ENCODE data around the gene ACVR1B. TPM values are rescaled to one million over a fixed set of nuclear protein-coding genes. Genes with fewer than 3 reads are reported as not detected.

ACVR1B gene
- total and polyA plus RNA-seq, 2 of the 8 experiments (the other 6 are each of a cell fraction or from before 2014, with no cell fraction given) = 16.0 to 19.2 TPM

DNA sequence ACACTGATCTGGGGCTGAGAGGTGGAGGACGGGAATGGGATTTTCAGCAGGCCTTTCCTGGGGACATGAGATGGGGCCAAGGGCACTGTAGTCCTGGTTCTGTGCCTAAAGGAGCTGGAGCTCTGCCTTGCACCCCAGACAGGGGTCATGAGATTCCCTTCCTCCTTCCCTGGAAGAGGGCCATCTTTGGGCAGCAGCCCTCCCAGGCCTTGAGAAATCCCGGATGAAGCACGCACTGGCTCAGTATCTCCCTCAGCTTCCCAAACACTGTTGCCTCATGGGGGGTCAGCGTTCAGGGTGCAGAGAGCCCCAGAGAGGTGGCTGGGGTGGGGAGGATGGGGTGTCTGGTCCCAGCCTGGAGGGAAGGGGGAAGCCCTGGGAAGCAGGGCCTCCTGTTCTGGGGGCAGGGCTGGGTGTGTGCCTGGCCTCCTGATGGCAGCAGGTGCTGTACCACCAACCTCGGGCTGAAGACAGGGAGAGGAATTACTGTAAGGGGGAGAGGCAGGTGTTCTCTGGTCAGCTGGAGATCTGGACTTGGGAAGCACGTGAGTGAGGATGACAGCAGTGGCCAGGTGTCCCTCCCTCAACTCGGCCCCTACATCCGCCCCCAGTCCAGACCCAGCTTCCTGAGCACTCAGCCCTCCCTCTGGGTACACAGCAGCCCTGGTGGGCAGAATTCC is 91.3 kb downstream of the ACVR1B start:
- no peaks in the 10 kb centered on the region for H3K9me3 ChIP-seq (ENCODE audit: insufficient read depth in 2 of 2, low read depth in 1 of 2, low read length in 1 of 2)
- H3K27ac ChIP-seq (ENCODE audit: low read depth, low read length) = no peak overlapping the region
- POLR2A ChIA-PET (ENCODE audit: partially characterized antibody) = interaction anchor here (0.7 to 2.4 kb wide), 4 partner anchors 9 to 797 kb away, joined by 3 to 11 read pairs (median 6); partner anchors contain the start of gene ATG101
- no peak overlapping the region for H4K91ac ChIP-seq (replicated peaks; ENCODE audit: insufficient read length, low read length)
- H3K23ac ChIP-seq (ENCODE audit: insufficient read length) = no peak overlapping the region
- H2AK5ac ChIP-seq (ENCODE audit: low read depth, low read length) = no peak overlapping the region
- no peak overlapping the region for H3K4me2 ChIP-seq (ENCODE audit: insufficient read depth in 1 of 2, low read depth in 2 of 2, low read length in 2 of 2)
- H2BK15ac ChIP-seq (ENCODE audit: low read length) = no peak overlapping the region
- no peak overlapping the region for H3K14ac ChIP-seq (ENCODE audit: insufficient read length)
- no peak overlapping the region for H3K4me3 ChIP-seq (ENCODE audit: extremely low read depth in 1 of 4, insufficient read depth in 2 of 4, low read depth in 3 of 4, low read length in 4 of 4)
- H4K5ac ChIP-seq (ENCODE audit: insufficient read length, low read depth, low read length) = no peak overlapping the region
- peaks cover 0 to 3% (median 0%) of the 10 kb centered on the region in 4 experiments; a peak in 2 of 7 replicates for H3K4me1 ChIP-seq (replicated peaks in 1 of 4; ENCODE audit: control insufficient read depth in 3 of 4, insufficient read depth in 4 of 4, low read length in 3 of 4)
- no peak overlapping the region for H3K9ac ChIP-seq (replicated peaks in 1 of 4; ENCODE audit: extremely low read depth in 1 of 4, low read depth in 3 of 4, low read length in 3 of 4)
- no peak overlapping the region for H2BK12ac ChIP-seq (ENCODE audit: low read depth, low read length)
- no peaks in the 10 kb centered on the region; a peak in 1 of 7 replicates for H3K27me3 ChIP-seq (replicated peaks in 1 of 4; ENCODE audit: control insufficient read depth in 3 of 4, extremely low read depth in 1 of 4, insufficient read depth in 3 of 4, low read length in 3 of 4)
- peaks cover 4 to 19% of the 10 kb centered on the region in 2 experiments for H4K20me1 ChIP-seq (replicated peaks in 1 of 2; ENCODE audit: control insufficient read depth in 1 of 2, insufficient read depth in 2 of 2, low read length in 2 of 2)
- peaks cover 0 to 24% of the 10 kb centered on the region in 2 experiments; a peak in 2 of 4 replicates for H3K79me2 ChIP-seq (ENCODE audit: control insufficient read depth in 1 of 2, insufficient read depth in 2 of 2, low read length in 2 of 2)
- TF ChIP-seq YY1 (IDR thresholded peaks at IDR 0.05; ENCODE audit: low read depth, low read length) (no peak), CTCF (IDR thresholded peaks at IDR 0.05; ENCODE audit: control extremely low read depth in 1 of 3, insufficient read depth in 1 of 3, low read depth in 1 of 3, low read length in 3 of 3) (no peak), JUN (IDR thresholded peaks at IDR 0.05; ENCODE audit: low read depth, low read length) (no peak), SP2 (IDR thresholded peaks at IDR 0.05; ENCODE audit: low read length) (no peak), POLR2A (IDR thresholded peaks at IDR 0.05; ENCODE audit: control extremely low read depth in 1 of 2, low read depth in 2 of 2, low read length in 2 of 2) (no peak)
- H3K4ac ChIP-seq (replicated peaks; ENCODE audit: insufficient read length, low read depth, low read length) = no peak overlapping the region
- 97% methylated on average over 6 of the region's 8 CpGs; no CpG with 5 or more reads in 1 of the 2 experiments for WGBS, 2 experiments (ENCODE audit: extremely low coverage in 1 of 2, insufficient coverage in 1 of 2, insufficient read length in 1 of 2, insufficient replicate concordance in 2 of 2, low coverage in 1 of 2, low lambda C conversion rate in 2 of 2, missing lambda C conversion rate in 1 of 2)
- no peak overlapping the region for H3K18ac ChIP-seq (ENCODE audit: extremely low read depth, low read length)
- H3K36me3 ChIP-seq (ENCODE audit: control insufficient read depth in 2 of 4, insufficient read depth in 4 of 4, low read length in 3 of 4) = no peaks in the 10 kb centered on the region; a peak in 2 of 8 replicates
- no peaks in the 10 kb centered on the region for H3K23me2 ChIP-seq (ENCODE audit: low read depth, low read length)
- no peak for DNase-seq (ENCODE audit: low read depth in 1 of 2, low spot score in 2 of 2)
- H3K79me1 ChIP-seq (ENCODE audit: low read depth, low read length) = peaks cover 4% of the 10 kb centered on the region
- no peak overlapping the region for H4K8ac ChIP-seq (ENCODE audit: extremely low read depth, insufficient read depth, low read length)
- no peak overlapping the region for H2BK120ac ChIP-seq (replicated peaks; ENCODE audit: low read depth, low read length)
- CTCF ChIA-PET (ENCODE audit: partially characterized antibody) = interaction anchor here (1.0 to 15.8 kb wide), 8 partner anchors 10 to 80 kb away, joined by 3 to 294 read pairs (median 6); partner anchors contain the start of gene ATG101
- no peak overlapping the region for H2BK20ac ChIP-seq (ENCODE audit: low read length)
- no peak overlapping the region for H2BK5ac ChIP-seq (ENCODE audit: low read depth, low read length)
- H3K56ac ChIP-seq (replicated peaks; ENCODE audit: insufficient read length, low read depth, low read length) = no peak overlapping the region
- H2AFZ ChIP-seq (ENCODE audit: low read length) = no peak overlapping the region
- FAIRE-seq = no peak
